NOMO-1 (cell line): ENCODE measurements around the gene HOXA2.

Experiments
- DNase-seq, 2 experiments: peaks; one replicate each; lab custom pipeline; 2025; ENCODE audit not compliant: unreplicated experiment in 2 of 2; lab: John Stamatoyannopoulos, UW

HOXA2 gene

GRCh38 chr7:27083646-27084045 is 18.8 kb downstream of the HOXA2 start:
- no peak for DNase-seq

- no peak for DNase-seq
These were observed 20.3 kb downstream of the HOXA2 start for GRCh38 chr7:27082171-27082570.

DNA sequence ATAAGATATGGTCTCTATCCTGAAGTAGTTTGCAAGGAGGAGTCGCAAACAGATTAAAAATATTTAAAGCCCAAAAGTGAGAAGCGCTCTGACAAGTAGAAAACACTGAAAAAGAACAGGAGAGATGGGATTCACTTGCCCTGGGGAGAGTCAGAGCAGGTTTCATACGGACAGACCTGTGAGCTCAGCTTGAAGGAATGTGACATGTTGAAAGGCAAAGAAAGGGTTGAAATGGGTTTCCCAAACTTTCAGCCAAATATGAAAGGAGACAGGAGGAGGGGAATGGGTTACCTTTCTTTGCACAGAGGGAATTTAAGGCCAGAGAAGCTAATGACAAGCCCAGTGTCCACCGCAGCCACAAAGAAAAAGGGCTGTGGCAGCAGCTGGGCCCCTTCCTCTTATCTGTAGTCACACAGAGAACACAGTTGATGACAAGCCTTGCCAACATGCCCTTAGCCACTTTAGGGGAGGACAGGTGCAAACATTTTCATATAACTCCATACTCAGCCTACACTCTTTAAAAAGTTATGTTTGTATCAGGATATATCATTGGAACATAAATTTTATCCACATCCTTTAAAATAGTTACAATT is 21.5 kb downstream of the HOXA2 start:
- no peak for DNase-seq

- DNase-seq = peak; percentile 24 to 75
These were observed 23.1 kb downstream of the HOXA2 start for GRCh38 chr7:27079234-27079975.

DNA sequence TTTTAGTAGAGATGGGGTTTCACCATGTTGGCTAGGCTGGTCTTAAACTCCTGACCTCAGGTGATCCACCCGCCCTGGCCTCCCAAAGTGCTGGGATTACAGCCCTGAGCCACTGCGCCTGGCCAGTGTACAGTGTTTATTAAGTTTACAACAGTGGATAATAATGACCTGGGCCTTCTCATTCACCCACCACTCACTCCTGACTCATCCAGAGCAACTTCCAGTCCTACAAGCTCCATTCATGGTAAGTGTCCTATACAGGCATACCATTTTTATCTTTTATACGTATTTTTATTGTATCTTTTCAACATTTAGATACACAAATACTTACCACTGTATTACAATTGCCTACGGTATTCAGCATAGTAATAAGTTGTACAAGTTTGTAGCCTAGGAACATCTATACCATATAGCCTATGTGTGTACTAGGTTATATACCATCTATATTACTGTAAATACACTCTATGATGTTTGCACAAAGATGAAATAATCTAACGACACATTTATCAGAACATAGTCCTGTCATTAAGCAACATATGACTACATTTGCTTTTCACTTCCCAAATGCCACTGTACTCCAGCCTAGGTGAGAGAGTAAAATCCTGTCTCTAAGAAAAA is 23.8 kb downstream of the HOXA2 start:
- no peak for DNase-seq

- DNase-seq = peak in 1 of 2 experiments; percentile 5
These were observed 29.4 kb downstream of the HOXA2 start for GRCh38 chr7:27073076-27073475.

GRCh38 chr7:27071622-27072390 is 30.7 kb downstream of the HOXA2 start:
- peak in 1 of 2 experiments; percentile 22 for DNase-seq

DNA sequence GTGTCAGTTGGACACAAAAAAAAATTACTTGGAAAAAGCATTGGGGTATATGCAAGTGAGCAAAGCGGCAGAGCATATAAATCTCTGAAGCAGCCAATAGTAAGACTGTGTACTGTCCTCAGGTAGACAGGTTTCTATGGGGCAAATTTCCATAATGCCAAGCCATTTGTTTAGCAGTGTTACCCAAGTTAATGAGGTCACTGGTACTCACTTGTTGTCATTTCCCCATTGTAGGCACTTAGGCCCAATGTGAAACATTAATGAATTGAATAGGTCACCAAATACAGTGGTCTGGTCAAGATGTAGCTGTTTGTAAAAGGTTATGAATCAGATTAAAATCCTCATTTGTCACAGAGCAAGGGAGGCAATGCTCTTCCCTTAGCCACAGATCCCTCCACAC is 34.2 kb downstream of the HOXA2 start:
- no peak for DNase-seq

DNA sequence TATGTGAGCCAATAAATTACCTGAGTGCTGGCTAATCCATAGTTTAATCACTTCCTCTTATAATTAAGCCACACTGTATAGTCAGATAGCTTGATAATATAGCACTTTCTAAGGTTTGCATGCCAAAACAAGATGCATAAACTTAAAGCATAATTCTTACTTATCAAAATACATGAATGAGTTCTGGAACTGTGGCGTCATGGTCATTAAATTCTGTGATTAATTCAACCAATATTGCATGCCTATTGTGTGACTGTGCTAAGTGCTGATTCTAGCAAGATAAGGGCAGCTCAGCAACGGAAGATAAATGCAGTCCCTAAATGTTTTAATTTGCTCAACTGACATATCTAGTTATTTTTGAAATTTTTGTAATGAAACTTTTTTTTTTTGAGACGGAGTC is 36.3 kb downstream of the HOXA2 start:
- no peak for DNase-seq

DNA sequence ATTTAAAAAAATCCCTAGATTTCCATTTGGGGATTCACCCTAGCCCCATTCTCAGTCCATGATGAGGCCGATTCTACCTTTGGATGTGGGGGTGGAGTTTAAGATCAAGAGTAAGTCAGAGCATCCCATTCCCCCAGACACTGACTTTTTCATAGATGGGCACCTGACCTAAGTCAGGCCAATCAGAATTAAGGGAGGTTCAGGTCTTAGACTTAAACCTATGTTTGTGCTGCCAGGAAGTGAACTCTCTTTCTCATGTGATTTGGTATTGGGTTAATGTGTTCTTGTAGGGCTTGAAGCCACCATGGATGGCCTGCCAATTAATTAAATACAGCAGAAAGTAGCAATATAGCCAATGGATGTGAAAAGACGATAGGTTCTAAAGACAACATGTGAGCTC is 36.8 kb downstream of the HOXA2 start:
- DNase-seq = no peak

GRCh38 chr7:27064661-27065060 is 37.8 kb downstream of the HOXA2 start:
- no peak for DNase-seq

- DNase-seq = no peak
These were observed 38.3 kb downstream of the HOXA2 start for GRCh38 chr7:27064159-27064558.

DNA sequence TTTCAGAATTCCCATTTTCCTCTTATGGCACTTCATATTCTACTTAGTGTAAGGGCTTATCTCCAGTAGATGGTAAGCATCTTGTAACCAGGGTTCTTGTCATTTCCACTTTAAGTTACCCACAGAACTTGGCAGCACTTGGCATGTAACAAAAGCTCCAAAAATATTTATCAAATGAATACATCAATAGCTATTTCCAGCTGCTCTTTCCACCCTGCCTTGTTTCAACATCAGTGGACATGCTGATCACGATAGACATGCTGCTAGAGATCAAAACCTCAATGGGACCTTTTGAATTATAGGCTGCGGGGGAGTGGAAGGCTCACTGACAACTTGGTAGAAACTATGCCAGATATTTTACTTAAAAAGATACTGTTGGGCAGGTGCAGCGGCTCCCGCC is 39.5 kb downstream of the HOXA2 start:
- no peak for DNase-seq

- no peak for DNase-seq
These were observed 49.3 kb downstream of the HOXA2 start for GRCh38 chr7:27053153-27053552.

GRCh38 chr7:27051451-27051850 is 51.0 kb downstream of the HOXA2 start:
- no peak for DNase-seq
